ENCODE data around the gene SRRT.
"Not testable (repeated sequence)": the region's sequence is repeated elsewhere in the genome, so short reads cannot be mapped to it uniquely, and the experiment has no call there.

Gene SRRT

GRCh38 chr7:100854146-100854895, 20.6 kb upstream of the SRRT start:
- DNase-seq (ENCODE audit: low read depth in 2 of 2), result no peak

- DNase-seq (ENCODE audit: low read depth in 2 of 2), result not testable (repeated sequence)
Measured at GRCh38 chr7:100854899-100855298, 20.0 kb upstream of the SRRT start.

- no peak for DNase-seq (ENCODE audit: low read depth in 2 of 2)
Measured at GRCh38 chr7:100855515-100855914, 19.4 kb upstream of the SRRT start.

- no peak for DNase-seq (ENCODE audit: low read depth in 2 of 2)
Measured at GRCh38 chr7:100856871-100857282, 18.0 kb upstream of the SRRT start.

GRCh38 chr7:100859856-100860255, 15.0 kb upstream of the SRRT start:
- no peak for DNase-seq (ENCODE audit: low read depth in 2 of 2)

GRCh38 chr7:100860702-100861615, 13.9 kb upstream of the SRRT start:
- DNase-seq (ENCODE audit: low read depth in 2 of 2), result no peak

- DNase-seq (ENCODE audit: low read depth in 2 of 2), result no peak
Measured at GRCh38 chr7:100861616-100861985, 13.3 kb upstream of the SRRT start.

GRCh38 chr7:100863406-100863950, 11.4 kb upstream of the SRRT start:
- DNase-seq (ENCODE audit: low read depth in 2 of 2), result no peak

GRCh38 chr7:100864263-100864845, 10.5 kb upstream of the SRRT start:
- DNase-seq (ENCODE audit: low read depth in 2 of 2), result no peak

GRCh38 chr7:100865372-100865911, 9.5 kb upstream of the SRRT start:
- DNase-seq (ENCODE audit: low read depth in 2 of 2), result no peak

GRCh38 chr7:100865938-100866728, 8.8 kb upstream of the SRRT start:
- no peak for DNase-seq (ENCODE audit: low read depth in 2 of 2)

- no peak for DNase-seq (ENCODE audit: low read depth in 2 of 2)
Measured at GRCh38 chr7:100866729-100867039, 8.2 kb upstream of the SRRT start.

GRCh38 chr7:100867040-100867775, 7.7 kb upstream of the SRRT start, which contains the start of gene TRIP6:
TRIP6 (plus strand) TSS chr7:100867387; CDS start chr7:100867498, 111 bp downstream.
- DNase-seq (ENCODE audit: low read depth in 2 of 2), result peak; percentile 62 to 66

GRCh38 chr7:100867776-100868485, 7.0 kb upstream of the SRRT start:
- no peak for DNase-seq (ENCODE audit: low read depth in 2 of 2)

GRCh38 chr7:100873599-100874299, 1.2 kb upstream of the SRRT start:
- no peak for DNase-seq (ENCODE audit: low read depth in 2 of 2)

- DNase-seq (ENCODE audit: low read depth in 2 of 2), result no peak
Measured at GRCh38 chr7:100874300-100874576, 665 bp upstream of the SRRT start.

GRCh38 chr7:100875356-100875751, 451 bp downstream of the SRRT start:
- no peak for DNase-seq (ENCODE audit: low read depth in 2 of 2)

GRCh38 chr7:100878013-100878412, 3.1 kb downstream of the SRRT start:
- DNase-seq (ENCODE audit: low read depth in 2 of 2), result no peak

- no peak for DNase-seq (ENCODE audit: low read depth in 2 of 2)
Measured at GRCh38 chr7:100878685-100879084, 3.8 kb downstream of the SRRT start.

All from stimulated activated CD4-positive, alpha-beta T cell treated with anti-CD3 and anti-CD28 coated beads, Interleukin-1b, Interleukin-23, amount 100 ng/mL, for 4 hours (primary cell).